HUDEP-2 (cell line): Measurements from ENCODE around the gene KANSL3.
"Not testable (repeated sequence)": the region's sequence is repeated elsewhere in the genome, so short reads cannot be mapped to it uniquely, and the experiment has no call there.

ENCODE experiments used
- DNase-seq, 76 experiments: peaks; one replicate each; lab custom pipeline; 2025; ENCODE audit not compliant: unreplicated experiment in 76 of 76; lab: John Stamatoyannopoulos, UW

Gene KANSL3

DNA sequence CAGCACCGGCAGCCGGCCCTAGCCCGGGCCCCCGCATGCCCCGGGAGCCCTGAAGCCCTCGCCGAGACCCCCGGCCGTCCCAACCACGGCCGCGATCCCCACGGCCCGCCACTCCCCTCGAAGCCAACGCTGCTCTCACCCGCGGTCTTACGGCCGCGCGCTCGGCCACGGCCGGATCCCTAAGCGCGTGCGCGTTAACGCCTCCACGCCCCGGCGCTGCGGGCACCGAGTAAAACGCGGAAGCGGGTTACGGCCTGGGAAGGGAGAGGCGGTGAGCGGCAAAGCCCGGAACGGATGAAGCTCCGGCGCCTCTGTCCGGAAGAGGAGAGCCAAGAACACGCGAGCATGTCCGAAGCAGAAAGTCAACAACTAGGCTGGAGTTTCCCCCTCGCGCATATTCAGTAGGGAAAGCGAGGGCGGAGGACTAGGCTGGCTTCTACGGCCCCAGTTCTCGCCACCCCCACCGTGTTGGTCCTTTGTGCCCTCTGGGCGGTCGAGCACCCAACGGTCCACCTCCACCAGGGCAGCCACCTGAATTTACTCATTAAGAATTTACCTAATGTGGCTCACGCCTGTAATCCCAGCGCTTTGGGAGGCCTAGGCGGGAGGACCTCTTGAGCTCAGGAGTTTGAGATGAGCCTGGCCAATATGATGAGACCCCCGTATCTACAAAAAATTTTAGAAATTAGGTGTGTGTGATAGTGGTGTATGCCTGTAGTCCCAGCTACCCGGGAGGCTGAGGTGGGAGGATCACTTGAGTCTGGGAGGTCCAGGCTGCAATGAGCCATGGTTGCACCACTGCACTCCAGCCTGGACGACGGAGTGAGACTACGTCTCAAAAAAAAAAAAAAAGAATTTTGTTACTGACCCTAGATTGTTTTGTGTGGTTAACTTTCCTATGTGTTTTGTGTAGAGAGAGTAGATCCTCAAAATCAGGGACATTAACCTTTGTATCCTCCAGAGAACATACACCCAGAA, at the start of gene KANSL3:
Gene KANSL3, minus strand, starts transcription at position 169 of the 978 bp plus-strand sequence. CDS start 1,177 bp downstream, outside the sequence.
- DNase-seq: peak; percentile 9 to 90 (median 81)

DNA sequence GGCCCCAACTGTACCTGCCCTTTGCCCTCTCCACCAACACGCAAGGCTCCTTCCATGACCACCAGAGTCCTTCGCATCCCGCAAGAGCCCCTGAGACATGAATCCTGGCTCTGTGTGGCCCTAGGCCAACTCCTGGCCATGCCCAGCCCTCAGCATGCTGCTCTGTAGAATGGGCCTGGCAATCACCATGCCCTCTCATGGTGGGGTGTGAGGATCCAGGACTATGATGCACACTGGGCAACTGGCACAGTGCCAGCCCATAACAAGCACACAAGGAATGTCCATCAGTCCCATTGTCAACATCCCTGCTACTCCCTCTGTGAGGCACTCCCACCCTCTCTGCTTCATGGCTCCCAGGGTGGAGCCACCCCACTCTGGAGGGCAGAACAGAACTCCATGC, 49.2 kb upstream of the KANSL3 start:
- DNase-seq: no peak

DNA sequence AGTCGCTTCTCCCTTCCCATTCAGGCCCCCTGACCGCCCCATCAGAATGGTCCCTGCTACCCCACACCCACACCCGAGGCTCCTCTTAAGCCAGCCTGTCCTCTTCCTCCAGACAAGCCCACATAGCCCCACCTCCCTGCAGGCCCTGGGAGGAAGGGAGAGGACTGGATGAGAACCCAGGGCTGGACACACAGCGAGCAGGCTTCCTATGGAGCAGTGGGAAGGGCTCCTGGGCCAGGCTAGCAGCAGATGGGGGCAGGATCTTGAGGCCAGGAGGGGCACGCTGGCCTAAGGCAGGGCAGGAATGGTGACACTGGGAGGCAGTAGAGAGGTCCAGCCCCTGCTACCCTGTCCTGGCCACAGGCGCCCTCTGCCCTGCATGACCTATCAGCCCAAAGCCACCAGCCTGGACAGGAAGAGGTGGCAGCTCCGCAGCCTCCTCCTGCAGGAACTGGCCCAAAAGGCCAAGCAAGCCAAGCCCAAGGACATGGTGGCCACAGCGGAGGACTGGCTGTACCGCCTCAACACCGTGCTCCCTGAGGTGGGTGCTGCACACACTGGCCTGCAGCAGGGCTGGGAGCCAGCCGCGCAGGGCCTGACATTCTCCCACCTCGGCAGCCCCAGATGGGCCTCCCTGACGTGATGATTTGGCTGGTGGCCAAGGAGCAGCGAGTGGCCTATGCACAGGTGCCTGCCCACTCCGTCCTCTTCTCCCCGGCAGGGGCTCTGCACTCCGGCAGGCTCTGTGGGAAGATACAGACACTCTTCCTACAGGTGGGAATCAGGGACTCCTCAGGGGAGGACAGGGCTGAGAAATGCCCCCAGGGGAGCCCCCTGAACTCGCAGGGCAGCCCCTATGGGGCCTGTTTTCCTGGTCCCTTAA, 47.7 kb upstream of the KANSL3 start:
- DNase-seq: no peak

DNA sequence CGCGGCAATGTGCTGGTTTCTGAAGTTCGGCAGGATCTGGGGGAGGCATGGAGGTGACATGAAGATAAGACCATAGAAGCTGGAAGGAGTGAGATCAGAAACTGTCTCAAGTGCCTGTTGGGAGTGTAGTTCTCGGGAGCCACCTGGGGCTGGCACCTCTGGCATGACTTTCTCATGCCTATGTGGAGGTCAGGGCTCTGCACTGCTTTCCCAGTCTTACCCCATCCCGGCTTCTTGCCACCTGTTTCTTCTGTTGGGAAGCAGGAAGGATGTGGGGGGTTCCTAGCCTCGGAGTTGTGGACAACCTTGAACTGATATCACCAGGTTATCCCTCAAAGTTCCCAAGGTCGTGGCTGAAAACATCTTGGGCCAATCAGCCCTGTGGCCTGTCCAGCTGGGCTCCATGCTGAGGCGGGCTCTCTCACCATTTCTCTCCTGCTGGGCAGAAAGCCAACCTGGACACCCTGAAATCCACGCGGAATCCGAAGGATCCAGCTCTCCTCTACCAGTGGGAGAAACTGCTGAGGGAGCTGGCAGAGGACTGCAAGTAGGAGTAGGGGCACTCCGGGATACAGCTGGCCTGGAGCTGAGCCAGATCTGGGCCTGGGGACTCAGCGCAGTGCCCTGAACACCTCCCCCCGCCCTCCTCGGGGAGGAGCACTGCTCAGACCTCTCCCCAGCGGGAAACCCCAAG, 46.9 kb upstream of the KANSL3 start:
- no peak for DNase-seq

DNA sequence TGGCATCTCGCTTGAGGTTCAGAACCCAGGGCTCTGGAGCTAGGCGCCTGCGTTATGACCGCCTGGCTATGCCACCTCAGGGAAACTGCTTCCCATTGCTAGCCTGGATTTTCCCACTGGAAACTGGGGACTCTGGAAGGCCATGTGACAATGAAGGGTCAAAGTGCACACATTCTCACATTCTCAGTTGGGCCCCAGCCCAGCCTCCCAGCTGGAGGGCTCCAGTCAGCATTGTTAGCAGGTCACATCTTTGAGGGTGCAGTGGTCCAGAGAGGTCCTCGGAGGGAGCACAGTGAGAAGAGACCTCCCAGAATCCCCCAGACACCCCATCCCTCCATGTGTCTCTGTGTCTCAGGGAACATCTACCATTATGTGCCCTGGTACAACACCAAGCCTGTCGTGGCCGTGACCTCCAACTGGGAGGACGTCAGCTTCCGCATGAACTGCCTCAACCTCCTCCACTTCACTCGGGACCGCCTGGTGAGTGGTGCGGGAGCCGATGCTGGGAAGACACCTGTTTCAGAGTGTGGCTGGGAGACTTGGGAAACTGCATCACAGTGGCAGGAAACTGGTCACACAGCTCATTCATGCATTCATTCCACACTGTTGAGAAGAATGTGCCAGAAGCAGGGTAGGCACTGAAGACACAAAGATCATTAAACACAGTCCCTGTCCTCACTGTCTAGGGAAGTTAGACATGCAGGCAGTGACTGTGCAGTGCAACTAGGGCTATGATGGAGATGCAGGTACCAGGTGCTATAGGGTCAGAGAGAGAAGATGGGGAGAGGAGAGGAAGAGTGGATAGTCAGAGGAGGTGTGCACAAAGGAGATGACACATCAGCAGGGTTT, 46.1 kb upstream of the KANSL3 start:
- no peak for DNase-seq

DNA sequence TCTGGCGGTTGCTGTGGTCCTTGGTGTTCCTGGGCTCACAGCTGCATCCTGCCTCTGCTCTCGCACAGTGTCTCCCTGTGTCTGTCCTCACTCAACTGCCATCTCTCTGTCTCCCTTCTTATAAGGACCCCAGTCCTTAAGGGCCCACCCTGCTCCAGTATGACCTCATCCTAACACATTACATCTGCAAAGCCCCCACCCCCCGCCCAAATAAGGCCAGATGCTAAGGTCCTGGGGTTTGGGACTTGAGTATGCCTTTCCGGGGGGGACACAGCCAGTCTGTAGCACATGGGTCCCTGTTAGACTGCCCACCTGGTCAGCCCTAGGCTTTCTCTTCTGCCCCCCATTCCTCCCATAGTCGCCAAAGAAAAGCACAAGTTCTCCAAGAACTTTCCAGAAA, 45.2 kb upstream of the KANSL3 start:
- DNase-seq: no peak

DNA sequence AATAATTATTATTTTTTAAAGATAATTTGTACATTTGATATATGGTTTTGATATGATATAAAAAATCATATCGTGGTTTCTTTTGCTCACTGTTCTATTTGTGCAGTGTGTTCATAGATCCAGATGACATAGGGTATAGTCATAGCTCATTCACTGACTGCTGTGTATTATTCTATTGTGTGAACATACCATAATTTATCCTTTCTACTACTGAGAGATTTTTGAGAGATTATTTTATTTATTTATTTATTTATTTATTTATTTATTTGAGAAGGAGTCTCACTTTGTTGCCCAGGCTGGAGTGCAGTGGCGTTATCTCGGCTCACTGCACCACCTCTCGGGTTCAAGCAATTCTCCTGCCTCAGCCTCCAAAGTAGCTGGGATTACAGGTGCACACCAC, 43.4 kb upstream of the KANSL3 start:
- DNase-seq: no peak

DNA sequence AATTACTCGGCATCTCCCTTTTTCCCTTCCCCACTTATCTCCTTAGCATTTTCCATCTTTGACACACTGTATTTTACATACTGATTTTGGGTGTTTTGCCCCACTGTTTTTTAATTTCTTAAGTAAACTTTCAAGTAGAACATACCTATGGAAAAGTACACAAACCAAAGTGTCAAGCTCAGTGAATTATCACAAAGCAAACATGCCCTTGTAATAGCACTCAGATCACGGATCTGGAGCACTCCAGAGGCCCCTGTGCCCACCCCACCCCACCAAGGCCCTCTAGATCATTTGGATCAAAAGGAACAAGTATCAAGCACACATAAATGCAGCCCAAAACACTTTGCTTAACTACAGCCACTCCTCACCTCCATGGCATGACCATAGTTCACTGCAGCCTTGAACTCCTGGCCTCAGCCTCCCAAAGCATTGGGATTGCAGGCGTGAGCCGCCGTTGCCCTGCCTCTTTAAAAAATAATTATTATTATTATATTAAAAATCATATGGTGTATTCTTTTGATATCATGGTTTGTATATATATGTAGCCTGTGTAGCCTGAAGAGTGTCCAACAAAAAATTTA, 42.5 kb upstream of the KANSL3 start:
- no peak for DNase-seq

DNA sequence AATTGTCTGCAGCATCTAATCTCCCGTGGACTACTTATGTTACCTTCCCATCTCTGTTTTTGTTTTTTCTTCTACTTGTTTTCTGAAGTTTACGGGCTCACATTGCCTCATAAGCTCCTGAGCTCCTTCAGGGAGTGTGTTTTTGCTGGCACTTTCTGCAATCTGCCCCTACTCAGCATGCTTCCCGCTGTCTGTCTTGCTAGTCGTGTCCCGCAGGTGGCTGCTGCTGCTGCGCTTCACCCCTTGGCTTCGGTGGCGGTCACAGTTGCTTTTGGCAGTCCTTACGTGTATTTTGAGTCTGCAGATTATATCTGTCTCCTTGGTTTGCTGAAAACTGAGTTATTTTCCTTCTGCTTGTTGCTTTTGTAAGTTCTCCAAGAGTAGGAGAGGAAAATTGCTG, 41.7 kb upstream of the KANSL3 start:
- no peak for DNase-seq

DNA sequence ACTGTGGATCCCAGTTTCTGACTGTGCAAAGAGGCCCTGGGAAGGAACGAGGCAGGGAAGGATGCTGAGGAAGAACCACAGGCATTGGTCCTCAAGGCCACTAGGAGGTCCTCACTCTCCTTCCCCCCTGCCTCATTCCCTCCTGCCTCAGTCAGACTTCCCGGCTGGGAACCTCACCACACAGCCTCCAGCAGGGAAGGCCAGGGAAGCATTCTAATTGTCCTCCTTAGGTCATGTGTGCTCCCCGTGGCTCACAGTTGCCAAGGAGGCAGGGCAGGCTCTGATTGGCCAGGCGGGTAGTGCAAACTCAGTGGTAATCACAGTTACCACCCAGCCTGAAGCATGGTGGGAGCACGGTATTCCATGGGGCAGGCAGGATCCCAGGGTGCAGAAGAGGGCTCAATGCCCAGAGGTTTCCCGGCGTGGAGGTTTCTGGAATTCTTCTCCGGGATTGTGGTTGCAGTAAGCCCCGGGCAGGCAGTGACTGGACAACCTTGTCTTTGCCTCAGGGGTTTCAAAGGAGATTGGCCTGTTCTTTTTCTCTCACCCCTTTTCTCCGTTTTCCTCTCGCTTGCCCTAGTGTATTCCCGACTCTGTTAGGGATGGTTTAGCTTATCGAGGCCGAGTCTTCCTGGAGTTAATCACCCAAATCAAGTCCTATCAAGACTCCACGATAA, 31.6 kb upstream of the KANSL3 start:
- DNase-seq: no peak

DNA sequence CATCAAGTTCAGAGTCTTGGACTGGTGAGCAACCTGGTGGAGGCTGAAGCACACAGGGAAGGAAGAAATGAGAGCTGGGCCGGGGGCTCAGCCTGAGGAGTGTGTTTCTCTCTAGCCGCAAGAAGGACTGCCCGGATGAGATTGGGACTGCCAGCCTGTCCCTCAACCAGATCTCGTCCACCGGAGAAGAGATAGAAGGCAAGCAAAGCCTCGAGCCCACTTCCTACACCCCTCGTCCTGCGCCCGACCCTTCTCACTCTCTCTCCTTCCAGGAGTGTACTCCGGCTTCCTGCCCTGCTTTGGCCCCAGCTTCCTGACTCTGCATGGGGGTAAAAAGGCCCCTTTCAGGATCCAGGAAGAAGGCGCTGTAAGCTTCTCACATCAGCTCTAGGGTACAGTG, 30.7 kb upstream of the KANSL3 start:
- DNase-seq: no peak

DNA sequence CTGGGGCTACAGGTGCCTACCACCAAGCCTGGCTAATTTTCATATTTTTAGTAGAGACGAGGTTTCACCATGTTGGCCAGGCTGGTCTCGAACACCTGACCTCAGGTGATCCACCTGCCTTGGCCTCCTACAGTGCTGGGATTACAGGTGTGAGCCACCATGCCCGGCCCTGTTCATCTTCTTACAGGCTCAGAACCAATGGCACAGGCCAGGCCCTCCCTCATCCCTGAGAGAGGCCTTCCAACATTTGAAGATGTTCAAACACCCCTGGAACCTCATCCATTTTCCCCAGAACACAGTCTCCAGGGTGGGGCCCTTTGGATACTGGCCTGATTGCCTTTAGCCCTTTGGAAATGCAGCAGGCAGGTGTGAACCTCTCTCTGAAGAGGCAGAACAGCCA, 27.6 kb upstream of the KANSL3 start:
- DNase-seq: not testable (repeated sequence)

DNA sequence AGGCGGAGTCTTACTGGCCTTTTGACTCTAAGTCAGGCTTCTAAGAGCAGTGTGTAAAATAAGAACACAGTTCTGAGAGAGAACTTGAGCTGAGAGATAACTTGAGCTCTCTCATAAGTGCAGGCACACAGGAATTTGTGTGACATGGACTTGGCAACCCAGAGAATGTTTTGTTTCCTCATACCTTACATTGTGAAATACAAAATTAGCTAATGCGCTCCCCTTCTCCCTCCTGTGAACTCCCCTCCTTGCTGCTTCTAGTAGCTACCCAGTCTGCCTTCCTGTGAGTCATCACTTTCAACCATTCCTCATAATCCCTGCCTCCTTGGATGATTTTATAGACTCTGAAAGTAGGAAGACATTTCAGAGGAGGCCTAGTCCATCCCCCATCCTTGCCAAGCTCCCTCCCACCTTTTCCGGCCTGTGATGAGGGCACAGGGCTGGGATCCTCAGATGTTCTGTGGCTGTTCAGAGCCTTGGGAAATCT, 27.0 kb upstream of the KANSL3 start:
- DNase-seq: no peak

DNA sequence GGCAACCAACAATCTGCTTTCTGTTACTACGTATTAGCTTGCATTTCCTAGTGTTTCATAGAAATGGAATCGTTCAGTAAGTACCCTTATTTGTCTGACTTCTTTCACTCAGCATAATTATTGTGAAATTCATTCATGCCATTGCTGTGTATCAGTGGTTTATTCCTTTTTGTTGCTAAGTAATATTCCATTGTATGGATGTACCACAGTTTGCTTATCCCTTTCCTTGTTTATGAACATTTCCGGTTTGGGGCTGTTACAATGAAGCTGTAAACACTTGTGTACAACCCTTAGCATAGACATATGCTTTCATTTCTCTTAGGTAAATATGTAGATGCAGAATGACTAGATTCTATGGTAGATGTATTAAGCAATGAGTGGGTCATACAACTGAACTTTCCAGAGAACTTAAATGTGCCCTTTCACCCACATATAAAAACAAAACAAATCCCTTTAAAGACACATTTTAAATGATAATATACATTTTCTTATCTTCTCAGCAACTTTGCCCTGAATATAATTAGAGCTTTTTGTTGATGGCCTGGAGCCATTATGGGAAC, 26.3 kb upstream of the KANSL3 start:
- DNase-seq: no peak

DNA sequence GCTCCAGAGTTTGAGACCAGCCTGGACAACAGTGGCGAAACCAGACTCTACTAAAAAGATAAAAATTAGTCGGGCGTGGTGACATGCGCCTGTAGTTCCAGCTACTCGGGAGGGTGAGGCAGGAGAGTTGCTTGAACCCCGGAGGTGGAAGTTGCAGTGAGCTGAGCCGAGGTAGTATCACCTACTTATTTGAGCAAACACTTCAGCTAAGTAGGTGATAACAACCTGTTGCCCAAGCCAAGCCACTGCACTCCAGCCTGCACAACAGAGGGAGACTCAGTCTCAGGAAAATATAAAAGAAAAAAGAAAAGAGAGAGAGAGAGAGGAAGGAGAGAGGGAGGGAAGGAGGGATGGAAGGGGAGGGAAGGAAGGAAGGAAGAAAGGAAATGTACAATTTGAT, 25.7 kb upstream of the KANSL3 start:
- DNase-seq: no peak

DNA sequence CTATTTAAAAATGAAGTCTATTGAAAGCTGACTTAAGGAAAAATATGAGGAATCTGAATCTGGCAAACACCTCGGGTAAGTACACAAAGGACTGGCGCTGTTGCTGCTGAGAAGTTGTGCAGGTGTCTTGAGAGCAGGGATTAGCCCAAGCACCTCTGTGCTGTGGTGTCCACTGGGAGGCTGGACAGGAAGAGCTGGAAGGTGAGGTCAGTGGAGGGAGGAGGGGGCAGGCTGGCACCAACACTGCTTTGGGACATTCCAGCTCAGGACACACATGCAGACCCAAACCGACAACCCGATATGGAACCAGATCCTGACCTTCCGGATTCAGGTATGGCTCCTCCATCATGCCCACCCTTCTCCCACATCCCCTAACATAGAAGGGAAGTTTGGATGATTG, 25.1 kb upstream of the KANSL3 start:
- no peak for DNase-seq

DNA sequence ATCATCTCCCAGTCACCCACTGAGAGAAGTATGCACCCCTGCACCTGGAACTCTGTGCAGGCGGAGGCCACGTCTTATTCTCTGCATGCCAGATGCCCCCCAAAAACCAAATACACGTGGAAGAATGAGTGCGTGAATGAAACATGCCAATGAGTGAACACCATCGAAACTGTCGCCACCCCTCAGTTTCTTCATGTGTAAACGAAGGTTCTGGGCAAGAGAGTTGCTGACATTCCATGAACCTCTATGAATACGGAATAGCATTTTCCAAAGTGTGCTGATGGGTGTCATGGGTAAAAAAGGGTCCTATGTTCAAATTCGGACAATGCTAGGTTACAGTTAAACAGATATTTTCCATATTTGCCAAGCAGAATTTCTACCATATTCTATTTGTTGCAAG, 24.2 kb upstream of the KANSL3 start:
- no peak for DNase-seq

DNA sequence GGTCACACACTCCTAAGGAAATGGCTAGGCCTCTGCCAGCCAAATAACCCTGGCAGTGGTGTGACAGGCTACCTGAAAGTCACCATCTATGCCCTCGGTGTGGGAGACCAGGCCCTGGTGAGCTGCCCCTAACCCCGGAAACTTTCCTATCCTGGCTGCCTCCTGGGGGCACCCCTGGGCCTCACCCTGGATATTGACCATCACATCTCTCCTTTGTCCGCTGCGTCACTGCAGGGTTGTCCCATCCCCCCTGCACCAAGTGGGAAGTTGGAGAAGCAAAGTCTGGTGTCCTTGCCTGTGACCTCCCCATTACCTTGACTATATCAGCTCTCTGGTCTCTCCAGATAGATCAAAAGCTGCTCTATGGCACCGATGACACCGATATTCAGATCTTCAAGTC, 23.2 kb upstream of the KANSL3 start:
- DNase-seq: no peak

DNA sequence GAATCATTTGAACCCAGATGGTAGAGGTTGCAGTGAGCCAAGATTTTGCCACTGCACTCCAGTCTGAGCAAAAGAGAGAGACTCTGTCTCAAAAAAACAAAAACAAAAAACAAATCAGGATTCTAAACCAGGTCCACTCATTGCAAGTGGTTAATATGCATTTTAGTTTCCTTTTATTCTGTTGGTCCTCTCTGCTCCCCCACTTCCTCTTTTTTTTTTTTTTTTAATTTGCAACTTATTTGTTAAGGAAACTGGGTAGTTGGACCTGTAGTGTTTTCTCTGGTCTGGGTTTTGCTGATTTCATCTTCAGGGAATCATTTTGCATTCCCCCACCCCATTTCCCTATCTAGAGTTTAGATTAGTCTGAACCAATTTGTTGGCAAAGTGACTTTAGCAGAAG, 18.4 kb upstream of the KANSL3 start:
- DNase-seq: no peak
